NCI-H774 (cell line): ENCODE data around the gene LRGUK.

ENCODE experiments used
- DNase-seq: peaks from one replicate; lab custom pipeline; 2025; lab: John Stamatoyannopoulos, UW

The LRGUK gene

GRCh38 chr7:134307320-134307719 is 180.2 kb downstream of the LRGUK start:
- DNase-seq = no peak

GRCh38 chr7:134308548-134308947 is 181.4 kb downstream of the LRGUK start:
- no peak for DNase-seq

- DNase-seq = no peak
Measured at GRCh38 chr7:134311807-134312206, 184.7 kb downstream of the LRGUK start.

GRCh38 chr7:134312717-134313116 is 185.6 kb downstream of the LRGUK start:
- DNase-seq = no peak

- DNase-seq = no peak
Measured at GRCh38 chr7:134313543-134313942, 186.4 kb downstream of the LRGUK start.
